ENCODE data around the gene MYZAP.

MYZAP gene

DNA sequence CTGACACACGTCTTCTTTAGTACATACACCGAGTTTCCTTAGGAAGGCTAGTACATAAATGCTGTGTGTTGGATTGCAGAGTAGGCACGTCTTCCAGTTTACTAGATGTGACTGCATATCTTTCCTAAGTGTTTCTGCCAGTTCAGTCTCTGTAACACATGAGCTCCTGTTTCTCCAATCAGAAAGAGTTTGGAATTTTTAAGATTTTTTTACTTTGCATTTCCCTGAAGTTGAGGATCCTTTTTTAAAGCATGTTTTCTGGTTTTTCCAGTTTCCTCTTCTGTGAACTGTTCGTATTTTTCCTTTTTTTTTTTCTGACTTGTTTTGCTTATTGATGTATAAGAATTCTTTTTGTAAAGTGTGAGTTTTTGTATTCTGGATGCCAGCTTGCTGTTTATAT is 107.3 kb downstream of the MYZAP start:
- no peak for DNase-seq (ENCODE audit: low read depth)

DNA sequence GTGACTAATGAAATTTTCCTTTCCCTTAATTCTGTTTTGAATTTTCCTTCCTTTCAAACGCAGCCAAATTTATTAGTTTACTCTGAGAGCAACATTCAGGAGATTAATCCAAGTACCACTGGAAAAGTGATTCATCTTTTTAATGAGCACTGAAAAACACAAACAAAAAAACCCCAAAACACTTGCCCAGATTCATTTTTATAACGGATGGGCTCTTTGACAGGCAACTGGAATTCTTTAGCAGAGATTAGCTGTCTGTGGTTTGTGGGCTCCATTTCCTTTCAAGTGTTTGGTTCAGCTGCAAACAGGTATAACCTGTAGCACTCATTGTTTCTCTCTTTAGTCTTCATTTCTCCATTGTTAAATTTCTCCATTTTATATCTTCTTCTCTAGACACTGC is 111.7 kb downstream of the MYZAP start:
- DNase-seq (ENCODE audit: low read depth), result no peak

DNA sequence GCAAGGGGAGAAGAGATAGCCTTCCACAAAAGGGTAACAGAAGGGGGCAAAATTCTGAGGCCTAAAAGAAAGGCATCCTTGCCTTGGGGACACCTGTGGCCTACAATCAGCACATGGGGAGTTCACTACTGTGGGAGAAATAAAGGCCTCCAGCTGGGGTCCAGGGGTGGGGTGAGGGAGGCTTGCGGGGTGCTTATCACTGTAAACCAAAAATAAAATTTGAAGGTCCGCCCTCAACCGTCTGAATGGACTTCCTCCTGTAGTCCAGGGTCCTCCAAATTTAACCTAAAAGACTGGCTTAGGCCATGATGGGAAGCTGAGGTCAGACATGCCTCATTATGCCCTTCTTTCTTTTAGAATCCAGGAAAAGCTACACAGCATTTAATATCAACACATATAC is 112.7 kb downstream of the MYZAP start:
- no peak for DNase-seq (ENCODE audit: low read depth)

DNA sequence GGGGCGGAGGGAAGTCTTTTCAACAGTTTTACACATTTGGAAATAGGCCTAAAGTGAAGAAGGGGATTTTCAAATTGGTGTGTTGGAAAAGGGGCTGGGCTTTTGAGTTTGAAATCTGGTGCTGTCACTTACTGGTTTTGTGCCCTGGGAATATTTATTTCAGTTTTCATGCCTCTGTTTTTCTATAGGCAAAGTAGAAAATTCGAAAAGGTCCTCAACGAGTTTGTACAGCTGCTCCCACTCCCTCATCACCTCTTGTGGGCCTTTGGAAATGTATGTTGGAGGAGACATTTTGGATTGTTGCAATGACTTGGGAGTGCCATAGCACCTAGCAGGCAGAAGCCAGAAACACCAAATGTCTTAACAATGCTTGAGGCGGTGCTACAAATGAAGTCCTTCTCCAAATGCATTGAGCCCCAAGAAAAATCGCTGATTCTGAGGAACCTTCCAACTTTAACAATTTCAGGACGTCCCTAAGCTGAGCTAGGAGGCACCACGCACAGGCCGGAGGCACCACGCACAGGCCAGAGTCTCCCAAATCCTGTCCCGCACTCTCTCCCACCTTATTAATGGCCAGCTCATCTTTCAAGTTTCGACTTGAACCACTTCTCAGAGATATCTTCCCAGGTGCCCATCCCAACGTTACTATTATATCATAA is 114.2 kb downstream of the MYZAP start:
- no peak for DNase-seq (ENCODE audit: low read depth)

DNA sequence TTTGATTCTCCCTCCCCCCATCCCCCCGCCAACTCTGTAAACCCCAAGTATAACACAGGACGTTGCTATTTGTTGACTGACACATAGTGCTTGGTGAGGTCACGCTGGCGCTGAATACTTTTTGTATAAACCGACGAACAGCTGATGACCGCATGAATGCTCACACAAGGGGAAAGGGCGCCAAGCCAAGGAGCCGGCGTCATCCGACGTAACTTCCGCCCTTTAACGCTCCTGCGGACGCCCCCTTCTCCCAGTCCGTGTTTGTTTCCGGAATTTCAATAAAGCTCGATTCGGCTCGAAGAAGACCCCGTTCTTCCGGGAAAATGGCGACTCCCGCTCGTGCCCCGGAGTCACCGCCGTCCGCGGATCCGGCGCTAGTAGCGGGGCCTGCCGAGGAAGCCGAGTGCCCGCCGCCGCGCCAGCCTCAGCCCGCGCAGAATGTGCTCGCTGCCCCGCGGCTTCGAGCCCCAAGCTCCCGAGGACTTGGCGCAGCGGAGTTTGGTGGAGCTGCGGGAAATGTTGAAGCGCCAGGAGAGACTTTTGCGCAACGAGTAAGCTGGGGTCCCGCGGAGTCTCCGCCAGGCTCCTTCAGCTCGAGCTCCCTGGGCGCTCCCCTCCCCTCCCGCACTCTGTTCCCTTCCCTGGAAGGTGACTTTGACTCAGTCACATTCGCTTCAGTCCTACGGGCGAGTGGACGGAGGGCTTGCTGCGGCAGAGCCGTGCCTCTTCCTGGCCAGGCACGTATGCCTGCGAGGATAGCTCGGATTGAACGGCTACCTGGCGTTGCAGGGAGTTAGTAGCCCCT is 114.9 kb downstream of the MYZAP start, which contains the start of gene POLR2M:
Gene POLR2M (plus strand): TSS at position 310 of the 805 bp plus-strand sequence. CDS start 129 bp downstream, at position 439.
- peak; percentile 99 for DNase-seq (ENCODE audit: low read depth)

DNA sequence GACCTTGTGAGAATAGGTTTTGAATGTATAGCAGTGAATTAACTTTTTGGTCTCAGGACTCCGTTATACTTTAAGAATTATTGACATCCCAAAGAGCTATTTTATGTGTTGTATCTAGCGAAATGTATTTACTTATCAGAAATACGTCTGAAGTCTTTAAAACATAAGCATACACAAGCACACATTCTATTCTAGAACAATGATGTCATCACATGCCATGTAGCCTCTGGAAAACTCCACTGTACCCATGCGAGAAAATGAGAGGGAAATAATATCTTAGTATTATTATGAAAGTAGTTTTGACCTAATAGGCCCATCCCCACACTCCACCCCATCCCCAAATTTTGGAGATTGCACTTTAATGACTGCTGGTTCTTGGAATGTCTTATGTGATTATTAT is 116.3 kb downstream of the MYZAP start:
- peak; percentile 27 for DNase-seq (ENCODE audit: low read depth)

DNA sequence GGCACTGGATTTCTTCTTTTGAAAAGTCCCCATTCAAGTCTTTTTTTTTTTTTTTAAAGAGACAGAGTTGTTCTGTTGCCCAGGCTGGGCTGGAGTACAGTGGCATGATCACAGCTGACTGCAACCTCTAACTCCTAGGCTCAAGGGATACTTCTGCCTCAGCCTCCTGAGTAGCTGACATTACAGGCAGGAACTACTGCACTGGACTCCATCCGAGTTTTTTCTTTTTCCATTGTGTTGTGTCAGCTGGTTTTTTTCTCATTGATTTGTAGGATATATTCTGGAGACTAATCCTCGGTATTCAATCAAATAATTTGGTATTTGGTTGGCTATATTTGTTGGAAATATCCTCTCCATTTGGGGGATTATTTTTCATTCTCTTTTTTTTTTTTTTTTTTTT is 126.6 kb downstream of the MYZAP start:
- no peak for DNase-seq (ENCODE audit: low read depth)

DNA sequence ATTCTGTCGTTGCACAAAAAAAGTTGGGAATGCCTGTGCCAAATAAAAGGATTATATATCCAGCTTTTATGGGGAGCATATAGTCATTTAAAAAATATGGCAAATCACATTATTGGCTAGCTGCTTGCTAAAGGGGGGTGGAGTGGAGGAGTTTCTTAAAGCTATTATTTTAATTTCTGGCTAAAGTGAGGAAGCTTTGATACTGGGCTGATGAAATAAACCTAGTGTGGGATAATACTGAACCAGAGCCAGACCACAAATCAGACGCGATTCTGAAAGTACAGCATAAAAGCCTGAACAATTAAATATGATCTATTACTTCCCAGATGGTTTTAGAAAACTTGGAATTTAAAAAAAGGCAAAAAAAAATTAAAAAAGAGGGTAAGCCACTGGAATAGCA is 129.2 kb downstream of the MYZAP start:
- peak; percentile 49 for DNase-seq (ENCODE audit: low read depth)

DNA sequence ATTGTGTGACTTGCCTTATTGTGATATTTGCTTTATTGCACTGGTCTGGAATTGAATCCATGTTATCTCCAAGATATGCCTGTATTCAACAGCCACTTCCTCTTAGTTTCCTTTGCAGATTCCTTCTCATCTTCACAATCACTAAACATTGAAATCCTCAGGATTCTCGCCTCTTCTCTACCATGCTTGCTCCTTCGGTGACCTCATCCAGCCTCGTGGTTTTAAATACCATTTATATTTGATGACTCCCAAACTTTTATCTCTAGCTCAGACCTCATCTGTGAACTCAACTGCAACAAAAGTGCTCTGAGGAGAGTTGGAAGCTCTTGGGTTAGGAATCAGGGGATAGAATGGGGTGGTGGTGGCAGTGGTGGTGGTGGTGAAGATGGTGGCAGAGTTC is 134.7 kb downstream of the MYZAP start:
- no peak for DNase-seq (ENCODE audit: low read depth)

DNA sequence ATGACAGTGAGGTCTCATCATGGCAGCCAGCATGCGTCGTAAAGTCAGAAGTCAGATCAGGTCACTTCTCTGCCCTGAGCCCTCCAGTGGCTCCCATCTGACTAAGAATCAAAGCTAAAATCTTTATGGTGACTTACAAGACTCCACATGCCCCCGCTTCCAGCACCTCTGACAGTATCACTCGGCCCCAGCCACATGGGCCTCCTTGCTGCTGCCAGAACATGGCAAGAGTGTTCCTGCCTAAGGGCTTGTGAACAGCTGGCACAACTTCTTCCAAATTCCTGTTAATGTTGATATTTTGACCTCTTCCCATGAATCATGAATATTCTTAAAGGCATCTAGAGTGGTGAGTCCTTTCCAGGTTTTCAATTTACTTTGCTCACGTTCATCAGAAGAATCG is 135.3 kb downstream of the MYZAP start:
- DNase-seq (ENCODE audit: low read depth), result peak; percentile 43

DNA sequence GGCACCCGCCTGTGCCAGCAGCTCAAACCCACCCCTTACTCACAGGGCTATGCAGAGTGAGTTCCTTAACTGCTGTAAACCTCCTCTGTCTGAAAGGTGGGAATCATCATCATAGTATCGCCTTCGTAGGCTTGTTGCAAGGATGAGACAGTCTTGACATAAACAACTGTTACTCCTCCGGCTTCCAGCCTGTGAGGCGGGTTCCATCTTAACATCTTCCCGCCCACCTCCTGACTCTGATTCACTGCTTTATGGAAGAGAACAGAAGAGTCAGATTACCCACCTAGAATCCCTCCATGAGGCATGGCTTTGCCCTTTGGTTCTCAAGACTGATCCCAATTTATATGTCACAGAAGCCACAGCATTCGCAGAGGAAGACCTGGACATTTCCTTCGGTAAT is 136.7 kb downstream of the MYZAP start:
- no peak for DNase-seq (ENCODE audit: low read depth)

DNA sequence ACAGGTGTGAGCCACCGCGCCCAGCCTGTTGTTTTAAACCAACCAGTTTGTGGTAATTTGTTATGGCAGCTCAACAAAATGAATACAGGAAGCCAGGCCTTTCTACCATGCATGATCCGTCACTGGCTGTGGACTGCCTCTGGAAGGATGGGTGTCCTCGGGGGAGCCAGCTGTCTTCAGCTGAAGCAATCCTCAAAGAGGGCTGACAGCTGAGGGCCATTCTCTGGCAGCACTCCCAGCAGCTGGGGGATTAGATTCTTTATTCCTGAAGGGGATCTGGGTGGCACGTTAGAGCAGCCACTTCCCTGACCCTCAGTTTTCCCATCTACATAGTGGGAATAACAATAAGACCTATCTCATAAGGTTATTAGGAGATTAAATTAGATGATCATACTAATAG is 139.2 kb downstream of the MYZAP start:
- no peak for DNase-seq (ENCODE audit: low read depth)

DNA sequence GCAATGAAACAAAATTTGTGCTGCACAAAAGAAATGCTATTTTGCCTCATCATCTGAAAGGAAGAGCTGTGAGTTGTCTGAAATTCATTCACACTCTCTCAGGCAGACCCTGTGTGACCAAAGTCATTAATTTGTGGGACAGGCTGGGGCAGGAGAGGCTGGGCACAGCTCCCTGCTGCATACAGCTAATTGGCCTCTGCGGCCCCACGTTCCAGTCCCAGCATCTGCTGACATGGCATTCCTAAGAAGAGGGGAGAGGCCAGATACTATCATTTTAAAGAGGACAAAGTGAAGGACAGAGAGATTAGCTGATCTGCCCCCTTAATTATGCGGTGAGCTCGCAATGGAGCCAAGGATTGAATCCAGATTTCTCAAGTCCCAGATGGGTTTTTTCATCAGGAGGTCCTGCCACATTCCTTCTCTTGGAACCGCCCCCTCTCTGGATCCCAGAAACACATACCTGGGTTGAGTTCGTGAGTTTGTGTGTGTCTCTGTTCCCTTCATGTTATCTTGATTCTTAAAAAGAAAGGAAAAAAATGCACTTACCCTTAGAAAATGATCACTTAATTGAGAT is 139.9 kb downstream of the MYZAP start:
- DNase-seq (ENCODE audit: low read depth), result no peak

DNA sequence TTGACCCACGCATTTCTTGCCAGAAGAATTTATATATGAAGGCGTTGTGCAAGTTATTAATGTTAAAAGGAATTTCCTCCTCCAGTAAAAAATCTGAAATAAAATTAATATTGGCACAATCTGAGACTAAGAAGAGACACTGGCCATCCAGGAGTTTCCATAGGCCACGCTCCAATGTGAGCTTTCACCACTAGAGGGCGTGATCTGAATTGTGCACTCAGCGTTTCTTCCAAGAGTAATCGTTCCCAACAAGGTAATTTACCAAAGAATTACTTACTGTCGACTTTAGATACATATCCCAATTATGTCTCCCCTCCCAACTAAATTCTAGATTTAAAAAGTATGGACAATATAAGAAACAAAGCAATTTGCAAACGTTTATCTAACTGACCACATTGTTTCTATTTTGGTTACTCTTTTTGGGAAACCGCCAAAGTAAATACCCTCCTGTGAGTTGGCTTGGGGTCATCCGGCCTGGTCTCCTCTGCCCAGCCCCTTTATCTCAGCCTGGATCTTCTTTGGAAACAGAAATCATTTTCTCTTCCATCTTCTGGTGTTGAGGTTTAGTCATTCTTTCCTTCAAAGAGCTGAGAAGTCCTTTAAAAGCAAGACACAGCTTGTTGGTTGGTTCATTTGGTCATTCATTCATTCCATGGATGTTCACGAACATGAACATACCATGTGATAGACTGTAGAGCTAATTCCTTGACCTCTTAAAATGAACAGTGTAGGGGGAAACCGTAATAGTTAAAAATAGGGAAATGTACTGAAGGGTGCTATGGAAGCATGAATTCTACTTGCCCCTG is 141.0 kb downstream of the MYZAP start:
- peak; percentile 40 for DNase-seq (ENCODE audit: low read depth)

DNA sequence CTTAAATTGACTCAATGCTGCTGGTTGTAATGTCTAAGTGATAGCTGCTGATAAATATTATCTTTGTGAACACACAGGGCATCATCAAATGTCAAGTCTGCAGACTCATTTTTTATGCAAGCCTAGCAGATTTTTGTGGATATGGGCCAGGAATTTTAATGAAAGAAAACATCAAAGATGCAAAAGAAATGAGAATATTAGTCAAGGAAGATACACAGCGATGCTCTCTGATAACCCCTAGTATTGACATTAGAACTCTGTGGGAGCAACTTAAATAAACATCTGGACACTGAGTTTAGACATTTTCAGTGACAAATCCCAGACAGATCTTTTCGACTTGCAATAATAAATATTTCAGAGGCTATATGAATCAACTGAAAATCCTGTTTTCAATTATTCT is 143.2 kb downstream of the MYZAP start:
- DNase-seq (ENCODE audit: low read depth), result no peak
